Breast epithelium (tissue), 4 donors: ENCODE measurements around the gene MKRN1. TPM values are rescaled to one million over a fixed set of nuclear protein-coding genes. Genes with fewer than 3 reads are reported as not detected.
"Not testable (repeated sequence)": the region's sequence is repeated elsewhere in the genome, so short reads cannot be mapped to it uniquely, and the experiment has no call there.

Experiments used
- DNase-seq, 2 donors: peaks; one replicate each; pipeline ENCODE4 v3.0.0-alpha.2; 2019; ENCODE audit warnings: low spot score in 2 of 2
- H3K27ac ChIP-seq, 2 donors: fragments of 200-600 bp; sonication (generic) in 1 of 2; one replicate each; pipeline ENCODE4 v1.5.1; 2016 to 2019; ENCODE audit warnings: mild to moderate bottlenecking in 1 of 2
- H3K27me3 ChIP-seq, 2 donors: fragments of 200-600 bp; sonication (generic) in 1 of 2; one replicate each; pipeline versions ENCODE4 v1.5.1 to v1.6.0; 2017 to 2019; ENCODE audit warnings: control low read depth in 1 of 2, mild to moderate bottlenecking in 1 of 2
- H3K36me3 ChIP-seq: fragments of 200-600 bp; one replicate; pipeline ENCODE4 v1.5.1; 2019
- H3K4me1 ChIP-seq, 2 donors: fragments of 200-600 bp; sonication (generic); one replicate each; pipeline ENCODE4 v1.5.1; 2016 to 2019; ENCODE audit warnings: control low read depth in 1 of 2
- H3K4me3 ChIP-seq, 3 donors: fragments of 200-600 bp; sonication (generic); 1 replicate in 2 of 3; 2 replicates in 1 of 3; pipeline ENCODE4 v1.5.1; 2016 to 2019; ENCODE audit warnings: mild to moderate bottlenecking in 3 of 3, moderate library complexity in 2 of 3
- H3K9me3 ChIP-seq, 2 donors: fragments of 200-600 bp; sonication (generic) in 1 of 2; one replicate each; pipeline ENCODE4 v1.5.1; 2016 to 2019; ENCODE audit warnings: control low read depth in 1 of 2
- CTCF ChIP-seq, 3 donors: fragments of 450-650 bp; IDR thresholded peaks; one replicate each; pipeline ENCODE4 v1.5.1; 2016 to 2017; ENCODE audit warnings: antibody characterized with exemption in 3 of 3, mild to moderate bottlenecking in 3 of 3, moderate library complexity in 3 of 3
- POLR2A ChIP-seq: fragments of 450-650 bp; IDR thresholded peaks from one replicate; pipeline ENCODE4 v1.6.1; 2016; ENCODE audit warnings: antibody characterized with exemption, mild to moderate bottlenecking, moderate library complexity
- POLR2AphosphoS5 ChIP-seq, 3 donors: sonication (generic); formaldehyde crosslinking; IDR thresholded peaks; one replicate each; pipeline ENCODE4 v1.6.1; 2017; ENCODE audit warnings: antibody characterized with exemption in 3 of 3
- intact Hi-C: fragments of 100-400 bp; cut with DNase I; formaldehyde crosslinking; loops from one replicate; pipeline ENCODE4 v1.15.1; 2023; ENCODE audit warnings: low total_unique reads
- total RNA-seq, 3 donors: library from RNA; depleted of rRNA; stranded (reverse); fragments of >200 nt; gene quantifications; one replicate each; pipeline ENCODE4 v1.1.0, GENCODE V29; 2016

Gene MKRN1
- total RNA-seq, 3 donors from 2014 or later = 58.7 to 96.2 (median 85.0) TPM

GRCh38 chr7:140421521-140421920, 57.8 kb downstream of the MKRN1 start:
- Histone ChIP-seq H3K4me1 (no peaks in the 10 kb centered on the region), H3K27ac (no peak overlapping the region), H3K4me3 (no peak overlapping the region), H3K9me3 (no peaks in the 10 kb centered on the region), H3K36me3 (no peaks in the 10 kb centered on the region), H3K27me3 (no peaks in the 10 kb centered on the region)
- intact Hi-C loops = no loop called here
- no peak for DNase-seq
- TF ChIP-seq POLR2AphosphoS5 (IDR thresholded peaks at IDR 0.05) = no peak
- no peak for TF ChIP-seq POLR2A
- no peak for TF ChIP-seq CTCF (IDR thresholded peaks at IDR 0.05)

GRCh38 chr7:140418653-140419052, 60.7 kb downstream of the MKRN1 start:
- Histone ChIP-seq H3K27me3 (no peaks in the 10 kb centered on the region), H3K36me3 (no peaks in the 10 kb centered on the region), H3K4me1 (no peaks in the 10 kb centered on the region), H3K4me3 (no peak overlapping the region), H3K9me3 (no peaks in the 10 kb centered on the region), H3K27ac (no peak overlapping the region)
- no peak for DNase-seq
- TF ChIP-seq POLR2A (no peak), POLR2AphosphoS5 (IDR thresholded peaks at IDR 0.05) (no peak), CTCF (IDR thresholded peaks at IDR 0.05) (no peak)
- intact Hi-C loops = no loop called here

- H3K27me3 ChIP-seq, H3K27ac ChIP-seq, DNase-seq, H3K4me1 ChIP-seq, H3K4me3 ChIP-seq, H3K9me3 ChIP-seq, intact Hi-C loops, H3K36me3 ChIP-seq: not testable (repeated sequence)
Observed at GRCh38 chr7:140418156-140418472, 61.2 kb downstream of the MKRN1 start.

- no peak overlapping the region for H3K4me3 ChIP-seq
- TF ChIP-seq CTCF (IDR thresholded peaks at IDR 0.05) = no peak
- no peak for TF ChIP-seq POLR2A
- TF ChIP-seq POLR2AphosphoS5 (IDR thresholded peaks at IDR 0.05) = no peak
- no peaks in the 10 kb centered on the region for H3K9me3 ChIP-seq
- H3K27ac ChIP-seq = no peak overlapping the region
- H3K36me3 ChIP-seq = no peaks in the 10 kb centered on the region
- no peak for DNase-seq
- H3K27me3 ChIP-seq = no peaks in the 10 kb centered on the region
- intact Hi-C loops = no loop called here
- H3K4me1 ChIP-seq = no peaks in the 10 kb centered on the region
Observed at GRCh38 chr7:140417456-140418155, 61.7 kb downstream of the MKRN1 start.

- H3K36me3 ChIP-seq = no peaks in the 10 kb centered on the region
- TF ChIP-seq CTCF (IDR thresholded peaks at IDR 0.05) (no peak), POLR2AphosphoS5 (IDR thresholded peaks at IDR 0.05) (no peak), POLR2A (no peak)
- H3K4me1 ChIP-seq = no peaks in the 10 kb centered on the region
- H3K27me3 ChIP-seq = no peaks in the 10 kb centered on the region
- intact Hi-C loops = no loop called here
- H3K9me3 ChIP-seq = no peaks in the 10 kb centered on the region
- DNase-seq = no peak
- H3K4me3 ChIP-seq = no peak overlapping the region
- no peak overlapping the region for H3K27ac ChIP-seq
Observed at GRCh38 chr7:140416560-140416959, 62.7 kb downstream of the MKRN1 start.

- H3K4me3 ChIP-seq, H3K36me3 ChIP-seq, intact Hi-C loops, DNase-seq, H3K27me3 ChIP-seq, H3K27ac ChIP-seq, H3K9me3 ChIP-seq, H3K4me1 ChIP-seq: not testable (repeated sequence)
Observed at GRCh38 chr7:140415816-140416215, 63.5 kb downstream of the MKRN1 start.
